IPS-20b (cell line): ENCODE data around the gene XYLT1.
"Not testable (repeated sequence)": the region's sequence is repeated elsewhere in the genome, so short reads cannot be mapped to it uniquely, and the experiment has no call there.

ENCODE experiments used
- H3K27ac ChIP-seq: one replicate; pipeline ENCODE4 v1.5.1; 2013; ENCODE audit warnings: low read length
- H3K27me3 ChIP-seq: 2 replicates; pipeline ENCODE4 v1.6.1; 2013; ENCODE audit warnings: mild to moderate bottlenecking, low read length, inconsistent platforms; ENCODE audit not compliant: insufficient read depth
- H3K36me3 ChIP-seq: 2 replicates; pipeline ENCODE4 v1.6.1; 2013; ENCODE audit warnings: low read depth, mild to moderate bottlenecking, inconsistent platforms, low read length, moderate library complexity; ENCODE audit not compliant: insufficient read depth
- H3K4me1 ChIP-seq: 2 replicates; pipeline ENCODE4 v1.6.1; 2013; ENCODE audit warnings: mild to moderate bottlenecking, control low read depth, inconsistent platforms, low read length, moderate library complexity; ENCODE audit not compliant: insufficient read depth
- H3K4me3 ChIP-seq: 2 replicates; pipeline ENCODE4 v1.5.1; 2013; ENCODE audit warnings: mild to moderate bottlenecking, low read length, inconsistent platforms
- H3K9ac ChIP-seq: 2 replicates; pipeline ENCODE4 v1.6.1; 2013; ENCODE audit warnings: low read depth, mild to moderate bottlenecking, inconsistent platforms, low read length, moderate library complexity
- H3K9me3 ChIP-seq: 2 replicates; pipeline ENCODE4 v1.6.1; 2013; ENCODE audit warnings: mild to moderate bottlenecking, low read depth, low read length, inconsistent platforms; ENCODE audit not compliant: insufficient read depth

The XYLT1 gene

GRCh38 chr16:17470908-17471718, at the start of gene XYLT1:
Gene XYLT1 (minus strand): TSS chr16:17470960. CDS start chr16:17470796, 164 bp downstream.
- Histone ChIP-seq H3K27me3 (peaks cover 35% of the 10 kb centered on the region), H3K36me3 (no peaks in the 10 kb centered on the region), H3K9ac (peak within 1 kb of the TSS; percentile 70; the same call in 1 of the 2 replicates), H3K4me1 (peaks cover 36% of the 10 kb centered on the region), H3K9me3 (no peaks in the 10 kb centered on the region), H3K27ac (no peak within 1 kb of the TSS), H3K4me3 (peak within 1 kb of the TSS; percentile 78)

GRCh38 chr16:17520111-17520510, 49.4 kb upstream of the XYLT1 start:
- Histone ChIP-seq H3K4me1 (no peaks in the 10 kb centered on the region), H3K36me3 (no peaks in the 10 kb centered on the region), H3K9ac (no peak overlapping the region), H3K27ac (no peak overlapping the region), H3K4me3 (no peak overlapping the region), H3K9me3 (no peaks in the 10 kb centered on the region), H3K27me3 (no peaks in the 10 kb centered on the region)

GRCh38 chr16:17519101-17519955, 48.6 kb upstream of the XYLT1 start:
- no peak overlapping the region for H3K27ac ChIP-seq
- H3K9me3 ChIP-seq: no peaks in the 10 kb centered on the region
- H3K4me3 ChIP-seq: no peak overlapping the region
- H3K4me1 ChIP-seq: no peaks in the 10 kb centered on the region
- no peaks in the 10 kb centered on the region for H3K36me3 ChIP-seq
- no peaks in the 10 kb centered on the region for H3K27me3 ChIP-seq
- H3K9ac ChIP-seq: no peak overlapping the region

GRCh38 chr16:17518441-17518840, 47.7 kb upstream of the XYLT1 start:
- Histone ChIP-seq H3K27ac (no peak overlapping the region), H3K9ac (no peak overlapping the region), H3K27me3 (no peaks in the 10 kb centered on the region), H3K36me3 (no peaks in the 10 kb centered on the region), H3K4me3 (no peak overlapping the region), H3K4me1 (no peaks in the 10 kb centered on the region), H3K9me3 (no peaks in the 10 kb centered on the region)

GRCh38 chr16:17515421-17516210, 44.9 kb upstream of the XYLT1 start:
- Histone ChIP-seq H3K27ac (no peak overlapping the region), H3K9ac (no peak overlapping the region)

GRCh38 chr16:17512636-17513220, 42.0 kb upstream of the XYLT1 start:
- Histone ChIP-seq H3K4me3 (no peak overlapping the region), H3K9me3 (peaks cover 8% of the 10 kb centered on the region; the same call in 1 of the 2 replicates), H3K27ac (no peak overlapping the region), H3K36me3 (no peaks in the 10 kb centered on the region), H3K27me3 (no peaks in the 10 kb centered on the region), H3K9ac (no peak overlapping the region), H3K4me1 (no peaks in the 10 kb centered on the region)

More at GRCh38 chr16:17515421-17516210, 44.9 kb upstream of the XYLT1 start:
- no peaks in the 10 kb centered on the region for H3K27me3 ChIP-seq
- no peaks in the 10 kb centered on the region for H3K36me3 ChIP-seq
- no peak overlapping the region for H3K4me3 ChIP-seq
- no peaks in the 10 kb centered on the region for H3K9me3 ChIP-seq
- H3K4me1 ChIP-seq: no peaks in the 10 kb centered on the region

- no peaks in the 10 kb centered on the region for H3K27me3 ChIP-seq
- no peaks in the 10 kb centered on the region for H3K4me1 ChIP-seq
- H3K4me3 ChIP-seq: no peak overlapping the region
- H3K9ac ChIP-seq: no peak overlapping the region
- peaks cover 8% of the 10 kb centered on the region; the same call in 1 of the 2 replicates for H3K9me3 ChIP-seq
- no peaks in the 10 kb centered on the region for H3K36me3 ChIP-seq
- H3K27ac ChIP-seq: no peak overlapping the region
Observed at GRCh38 chr16:17511340-17511739, 40.6 kb upstream of the XYLT1 start.

GRCh38 chr16:17510567-17510966, 39.8 kb upstream of the XYLT1 start:
- no peaks in the 10 kb centered on the region for H3K4me1 ChIP-seq
- no peaks in the 10 kb centered on the region for H3K36me3 ChIP-seq
- no peak overlapping the region for H3K4me3 ChIP-seq
- no peak overlapping the region for H3K27ac ChIP-seq
- no peak overlapping the region for H3K9ac ChIP-seq
- H3K9me3 ChIP-seq: peaks cover 8% of the 10 kb centered on the region; the same call in 1 of the 2 replicates
- no peaks in the 10 kb centered on the region for H3K27me3 ChIP-seq

GRCh38 chr16:17509194-17509593, 38.4 kb upstream of the XYLT1 start:
- H3K9me3 ChIP-seq: peaks cover 8% of the 10 kb centered on the region; the same call in 1 of the 2 replicates
- H3K27me3 ChIP-seq: no peaks in the 10 kb centered on the region
- H3K4me1 ChIP-seq: no peaks in the 10 kb centered on the region
- H3K9ac ChIP-seq: no peak overlapping the region
- H3K36me3 ChIP-seq: no peaks in the 10 kb centered on the region
- H3K27ac ChIP-seq: no peak overlapping the region
- H3K4me3 ChIP-seq: no peak overlapping the region

- no peak overlapping the region for H3K4me3 ChIP-seq
- no peak overlapping the region for H3K9ac ChIP-seq
- no peaks in the 10 kb centered on the region for H3K36me3 ChIP-seq
Observed at GRCh38 chr16:17508303-17508702, 37.5 kb upstream of the XYLT1 start.

GRCh38 chr16:17507516-17507915, 36.8 kb upstream of the XYLT1 start:
- H3K27me3 ChIP-seq, H3K4me1 ChIP-seq, H3K9me3 ChIP-seq, H3K9ac ChIP-seq, H3K36me3 ChIP-seq, H3K4me3 ChIP-seq, H3K27ac ChIP-seq: not testable (repeated sequence)

More at GRCh38 chr16:17508303-17508702, 37.5 kb upstream of the XYLT1 start:
- Histone ChIP-seq H3K27me3 (no peaks in the 10 kb centered on the region), H3K9me3 (peaks cover 8% of the 10 kb centered on the region; the same call in 1 of the 2 replicates), H3K27ac (no peak overlapping the region), H3K4me1 (no peaks in the 10 kb centered on the region)
